HCEC 1CT (cell line): ENCODE results near the gene IQGAP3.

Experiments
- DNase-seq: peaks from one replicate; pipeline ENCODE4 v3.0.0-alpha.2; 2017

The IQGAP3 gene

DNA sequence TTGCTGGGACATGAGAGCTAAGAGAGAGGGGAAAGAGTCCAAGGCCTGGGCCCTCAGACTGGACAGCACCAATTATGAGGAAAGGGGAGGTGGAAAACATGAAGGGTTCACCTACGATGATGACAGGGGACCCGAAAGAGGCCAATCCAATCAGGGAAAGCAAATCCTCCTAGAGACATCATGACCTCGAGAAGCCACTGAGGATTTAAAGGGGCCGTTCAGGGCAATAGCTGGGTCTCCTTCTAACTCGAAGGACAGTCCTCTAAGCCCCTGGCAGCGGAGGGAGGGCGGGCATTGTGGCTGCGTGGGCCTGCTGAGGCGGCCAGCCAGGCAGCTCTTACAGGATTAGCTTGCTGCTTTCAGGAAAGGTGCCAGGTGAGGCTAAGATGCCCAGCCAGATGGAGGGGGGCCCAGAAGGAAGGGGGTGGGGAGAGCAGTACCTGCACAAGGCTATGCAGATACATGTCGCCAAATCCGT, 79.2 kb downstream of the IQGAP3 start:
- no peak for DNase-seq

DNA sequence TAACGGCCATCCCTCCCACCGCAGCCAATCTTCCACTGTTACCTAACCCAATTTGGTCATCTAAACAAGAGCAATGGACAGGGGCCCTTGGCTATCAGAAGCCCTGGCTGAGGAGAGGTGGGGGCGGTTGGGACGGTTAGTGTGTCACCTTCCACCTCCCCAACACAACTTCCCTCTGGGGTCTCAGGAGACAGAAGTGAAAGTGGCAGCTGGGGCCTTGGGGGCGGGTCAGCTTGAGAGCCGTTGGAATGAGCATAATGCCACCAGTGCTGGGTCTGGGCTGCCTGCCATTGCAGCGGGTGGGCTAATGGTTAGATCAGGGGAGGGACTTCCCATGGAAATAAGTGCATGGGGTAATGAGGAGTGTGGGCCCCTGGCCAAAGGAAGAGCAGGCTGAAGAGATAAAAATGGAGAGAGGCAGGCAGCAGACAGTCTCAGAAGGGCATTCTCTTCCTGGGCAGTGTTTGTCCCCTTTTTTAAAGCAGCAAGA, 79.7 kb downstream of the IQGAP3 start:
- DNase-seq: no peak

DNA sequence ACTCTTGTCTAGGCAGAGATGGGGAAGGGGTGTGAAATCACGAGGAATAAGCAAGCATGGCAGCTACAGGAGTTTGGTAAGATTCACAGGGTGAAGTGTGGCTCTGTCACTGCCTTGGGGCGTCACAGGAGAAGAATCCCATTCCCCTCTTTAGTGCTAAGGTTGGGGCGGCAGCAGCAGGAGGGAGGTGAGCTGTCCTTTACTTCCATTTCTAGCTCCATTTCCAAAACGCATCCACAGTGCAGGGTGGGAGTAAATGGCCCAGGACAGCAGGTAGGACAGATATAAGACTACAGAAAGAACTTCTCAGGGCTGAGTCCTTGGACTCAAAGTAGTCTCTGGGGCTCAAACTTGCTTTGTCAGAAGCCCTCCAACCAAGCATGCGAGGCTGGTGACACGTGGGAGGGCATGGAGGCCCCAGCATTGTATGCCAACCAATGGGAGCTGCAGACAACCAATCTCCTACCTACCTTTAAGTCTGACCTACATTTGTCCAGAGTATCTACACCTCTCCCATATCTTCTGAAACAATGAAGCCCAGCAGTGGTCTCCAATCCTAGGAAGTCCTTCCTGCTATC, 80.3 kb downstream of the IQGAP3 start:
- no peak for DNase-seq

DNA sequence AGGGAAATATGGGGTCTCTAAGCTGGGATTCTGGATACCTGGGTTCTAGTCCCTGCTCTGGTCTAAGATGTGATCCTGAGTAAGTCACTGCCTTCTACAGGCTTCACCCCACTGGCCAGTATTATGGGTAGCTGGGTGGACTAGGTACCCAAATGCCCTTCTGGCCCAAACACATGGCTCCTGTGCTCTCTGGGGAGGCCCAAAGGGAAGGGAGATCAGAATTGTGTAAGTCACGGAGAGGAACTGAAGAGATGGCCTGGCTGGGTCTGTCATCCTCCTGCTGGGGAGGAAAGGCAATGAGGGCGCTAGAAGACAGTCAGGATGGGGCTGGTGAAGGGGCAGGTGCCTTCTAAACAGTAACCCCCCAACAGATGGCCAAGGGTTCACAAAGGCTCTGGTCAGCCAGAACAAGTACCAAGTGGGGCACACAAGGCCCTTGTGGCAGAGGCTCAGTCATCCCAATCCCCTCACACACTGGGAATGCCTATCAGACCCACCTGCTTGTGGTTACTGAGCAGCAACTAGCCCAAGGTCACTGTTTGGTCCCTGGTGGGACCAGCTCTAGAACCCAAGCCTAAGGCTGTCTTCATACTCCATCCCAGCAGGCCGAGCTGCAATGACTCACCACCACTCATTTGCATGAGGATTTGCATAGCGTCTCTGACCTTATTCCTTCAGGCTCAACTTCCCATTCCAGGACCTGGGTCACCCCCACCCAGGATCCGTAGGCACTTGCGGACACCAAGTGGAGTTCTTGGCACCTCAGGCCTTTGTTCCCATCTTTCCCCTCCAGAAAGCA, 81.0 kb downstream of the IQGAP3 start:
- no peak for DNase-seq

DNA sequence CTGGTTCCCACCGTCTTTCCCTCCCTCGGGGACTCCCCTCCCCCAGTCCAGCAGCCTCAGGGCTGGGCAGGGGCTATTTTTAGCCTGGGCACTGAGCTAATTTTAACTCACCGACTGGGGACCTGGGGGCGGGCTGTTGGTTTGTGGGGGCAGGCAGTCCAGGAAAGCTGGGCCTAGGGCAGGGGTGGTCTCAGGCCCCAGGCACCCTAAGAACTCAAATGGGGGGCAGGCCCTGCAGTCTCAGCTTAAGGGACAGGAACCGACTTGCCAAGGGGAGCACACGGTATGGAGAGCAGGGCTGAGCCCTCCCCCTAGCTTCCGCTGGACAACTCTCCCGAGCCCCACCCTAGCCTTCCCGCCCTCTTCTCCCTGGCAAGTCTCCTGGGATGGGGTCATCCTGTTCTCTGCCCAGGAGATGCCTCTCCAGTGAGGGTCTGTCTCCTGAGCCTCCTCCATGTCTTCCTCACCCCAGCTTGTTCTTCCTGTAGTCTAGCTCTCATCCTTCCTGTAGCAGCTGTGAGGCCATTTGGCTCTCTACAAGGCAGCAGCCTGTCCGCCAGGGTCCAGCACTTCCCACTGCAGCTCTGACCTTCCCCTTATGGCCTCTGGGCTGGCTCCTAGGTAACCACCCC, 81.8 kb downstream of the IQGAP3 start:
- no peak for DNase-seq

DNA sequence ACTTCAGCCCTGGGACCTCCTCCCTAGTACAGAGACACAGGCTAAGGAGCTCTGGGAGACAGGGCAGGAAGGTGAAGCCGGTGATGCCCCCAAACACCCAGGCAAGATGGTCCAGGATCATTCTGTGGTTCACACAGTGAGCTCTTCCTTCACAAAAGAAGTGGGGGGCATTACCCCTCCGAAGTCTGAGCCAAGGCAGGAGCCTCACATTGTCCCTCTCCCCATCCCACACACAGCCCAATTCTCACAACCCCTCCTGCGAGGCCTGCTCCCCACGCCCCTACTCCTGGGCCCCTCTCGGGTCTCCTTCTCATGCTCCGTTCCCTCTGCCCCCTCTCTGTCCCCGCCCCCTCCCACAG, 82.5 kb downstream of the IQGAP3 start:
- no peak for DNase-seq

DNA sequence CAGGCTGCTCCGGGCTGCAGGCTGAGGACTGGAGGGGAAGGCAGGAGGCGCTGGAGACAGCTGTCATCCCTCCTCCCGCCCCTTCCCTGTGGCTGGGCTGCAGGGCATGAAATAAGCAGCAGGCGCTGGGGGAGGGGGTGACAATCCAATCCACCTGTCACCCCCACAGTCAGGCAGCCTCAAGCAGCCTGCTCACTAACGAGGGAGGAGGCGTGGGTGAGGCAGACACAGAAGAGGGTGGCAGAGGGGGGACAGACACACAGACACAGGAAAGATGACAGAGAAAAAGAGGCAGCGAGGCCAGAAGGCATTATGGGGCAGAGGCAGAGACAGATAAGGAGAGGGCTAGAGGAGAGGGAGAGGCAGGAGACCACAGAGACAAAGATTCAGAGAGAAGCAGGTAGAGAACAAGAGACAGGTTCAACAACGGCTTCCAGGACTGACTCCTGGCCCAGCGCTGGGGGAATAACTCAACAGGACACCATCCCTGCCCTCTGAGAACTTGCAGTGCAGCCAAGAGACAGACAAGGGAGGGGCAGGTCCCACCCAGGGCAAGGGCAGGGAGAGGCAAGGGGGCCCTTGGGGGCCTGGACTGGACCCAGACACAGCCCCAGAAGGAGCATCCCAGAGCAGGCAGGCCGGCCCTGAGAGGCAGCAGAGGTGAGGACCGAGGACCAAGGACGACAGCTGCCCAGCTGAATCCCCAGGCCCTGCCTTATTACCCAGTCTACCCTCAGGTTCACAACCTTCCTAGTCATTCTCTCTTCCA, 83.0 kb downstream of the IQGAP3 start:
- DNase-seq: no peak

DNA sequence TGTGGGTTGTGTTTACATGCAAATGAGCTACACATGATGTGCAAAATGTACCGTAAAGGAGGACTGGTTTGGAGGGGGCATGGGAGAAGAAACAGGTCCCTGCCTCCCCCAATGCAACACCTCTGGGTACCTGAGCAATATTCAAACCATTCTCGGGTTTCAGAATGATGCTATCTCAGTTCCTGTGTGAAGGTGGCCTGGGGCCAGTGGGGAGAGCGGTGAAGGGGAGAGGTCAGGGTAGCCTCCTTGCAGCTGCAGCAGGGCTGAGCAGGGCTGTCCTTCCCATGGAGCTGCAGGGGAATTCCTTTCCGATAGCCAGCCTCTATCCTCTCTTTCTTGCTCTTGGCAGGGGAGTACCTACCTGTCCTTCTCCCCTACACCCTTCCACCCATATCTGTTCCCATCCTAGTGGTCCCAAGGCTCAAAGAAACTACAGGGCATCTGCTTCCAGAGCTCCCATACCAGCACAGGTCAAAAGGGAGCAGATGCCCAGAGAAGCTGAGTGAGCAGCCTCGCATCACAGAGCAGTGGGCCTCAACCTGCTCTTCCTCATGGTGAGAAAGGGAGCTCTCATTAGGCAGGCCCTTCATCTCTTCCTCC, 83.7 kb downstream of the IQGAP3 start:
- no peak for DNase-seq

DNA sequence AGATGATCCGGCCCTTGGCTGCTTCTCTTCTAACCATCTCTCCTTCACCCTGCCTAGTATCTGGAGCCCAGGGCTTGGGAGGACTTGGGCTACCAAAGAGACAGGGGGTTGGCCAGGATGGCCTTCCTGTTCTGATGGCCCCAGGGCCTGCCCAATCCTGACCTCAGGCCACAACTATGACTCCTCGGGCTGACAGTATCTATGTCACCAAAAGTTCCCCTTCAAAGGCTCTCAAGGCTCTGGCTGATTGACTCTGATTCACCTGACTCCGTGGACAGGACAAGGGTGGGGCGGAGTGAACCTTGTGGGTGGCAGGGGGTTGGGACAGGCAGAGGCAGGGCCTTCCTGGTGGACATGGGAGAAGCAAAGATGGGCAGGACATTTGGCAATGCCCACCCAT, 84.5 kb downstream of the IQGAP3 start:
- DNase-seq: no peak

DNA sequence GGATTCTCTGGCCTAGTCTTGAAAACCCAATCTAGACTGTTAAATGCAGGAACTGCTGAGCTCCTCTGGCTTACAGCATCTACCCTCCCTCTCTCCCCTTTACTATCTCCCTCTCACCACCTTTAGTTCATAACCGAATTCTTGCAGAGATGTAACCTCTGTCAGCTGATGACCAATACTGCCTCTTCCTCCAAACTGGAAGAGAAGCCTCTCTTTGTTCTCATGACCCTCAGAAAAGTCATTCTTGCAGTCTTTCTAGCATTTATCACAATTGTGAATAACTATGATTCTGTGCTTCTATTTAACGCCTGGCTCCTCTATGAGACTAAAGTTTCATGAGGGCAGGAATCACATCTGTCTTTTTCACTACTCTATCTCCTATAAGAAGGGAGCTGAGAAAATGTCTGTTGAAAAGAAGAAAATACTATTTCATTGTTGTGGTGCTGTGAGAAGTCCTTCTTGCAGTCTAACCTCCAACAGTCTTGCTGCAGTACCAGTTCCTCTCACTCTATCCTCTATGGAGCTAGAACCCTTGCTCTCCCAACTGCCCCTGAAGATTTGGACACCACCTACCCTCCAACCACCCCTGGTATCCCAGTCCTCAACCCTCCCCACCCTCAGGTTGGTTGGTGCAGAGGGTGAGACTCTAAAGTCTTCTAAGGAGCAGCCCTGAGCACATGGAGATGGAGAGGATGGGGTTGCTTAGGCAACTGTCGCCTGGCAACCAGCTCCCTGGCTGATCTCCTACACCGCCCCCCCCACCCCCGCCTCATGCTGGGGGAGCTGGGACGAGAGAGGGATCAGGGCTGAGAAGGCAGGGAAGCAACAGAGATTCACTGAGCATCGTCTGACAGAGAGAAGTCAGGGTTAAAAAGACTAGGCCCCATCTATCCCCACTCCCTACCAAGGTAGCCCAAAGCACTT, 85.7 kb downstream of the IQGAP3 start:
- no peak for DNase-seq

DNA sequence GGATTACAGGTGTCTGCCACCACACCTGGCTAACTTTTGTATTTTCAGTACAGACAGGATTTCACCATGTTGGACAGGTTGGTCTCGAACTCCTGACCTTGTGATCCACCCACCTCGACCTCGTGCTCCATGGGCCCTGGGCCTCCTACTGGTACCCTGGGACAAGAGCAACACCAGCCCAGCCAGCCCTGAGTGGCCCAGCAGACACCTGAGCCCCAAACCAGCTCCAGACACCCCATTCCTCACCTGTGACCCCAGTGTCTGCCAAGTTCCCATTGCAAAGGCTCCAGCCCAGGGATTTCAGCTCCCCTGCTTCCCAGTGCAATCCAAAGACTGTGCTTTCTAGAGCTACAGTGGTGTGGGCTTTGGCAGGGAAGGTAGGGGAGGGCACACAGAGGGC, 86.4 kb downstream of the IQGAP3 start:
- DNase-seq: no peak

DNA sequence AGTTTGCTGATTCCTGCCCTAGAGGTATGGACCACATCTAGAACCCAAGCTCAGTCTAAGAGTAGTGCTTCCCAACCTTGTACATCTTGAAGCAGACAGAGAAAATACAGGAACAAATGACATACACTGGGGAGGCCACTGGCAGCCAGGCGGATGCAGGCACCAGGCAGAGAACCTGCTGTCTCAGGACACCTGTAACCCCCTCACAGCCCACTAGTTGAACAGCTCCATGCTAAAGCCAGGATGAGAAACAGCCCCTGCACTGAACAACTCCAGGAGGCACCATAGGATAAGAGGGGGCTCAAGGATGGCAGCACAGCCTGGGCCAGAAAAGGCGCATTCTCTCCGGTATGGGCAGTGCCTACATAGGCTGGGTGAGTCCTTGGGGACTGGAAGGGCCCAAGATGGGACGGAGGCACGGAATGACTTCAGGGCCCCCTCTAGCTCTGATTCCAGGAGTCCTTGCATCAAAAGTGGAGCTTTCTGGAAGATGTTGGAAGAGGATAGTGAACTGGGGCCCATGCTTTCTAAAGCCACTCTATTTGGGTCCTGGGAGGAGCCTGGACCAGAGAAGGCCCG, 87.8 kb downstream of the IQGAP3 start:
- DNase-seq: no peak

DNA sequence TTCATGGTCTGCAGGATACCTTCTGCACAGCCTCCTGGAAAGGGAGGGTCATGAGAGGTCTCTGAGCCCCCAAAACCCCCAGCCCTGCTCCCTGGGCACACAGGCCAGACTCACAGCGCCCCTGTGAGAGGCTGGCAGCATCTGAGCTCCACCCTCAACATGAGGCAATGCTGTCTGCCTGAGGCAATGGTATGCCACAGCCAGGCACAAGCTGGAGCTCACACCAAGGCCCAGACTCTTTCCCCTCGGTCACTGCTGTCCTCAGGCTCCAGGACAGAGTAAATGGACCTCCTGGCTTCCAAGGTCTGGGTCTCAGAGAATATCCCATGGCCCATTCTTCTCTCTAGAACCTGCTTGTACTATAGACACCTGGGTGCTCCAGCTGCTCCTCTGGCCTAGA, 89.0 kb downstream of the IQGAP3 start:
- no peak for DNase-seq

DNA sequence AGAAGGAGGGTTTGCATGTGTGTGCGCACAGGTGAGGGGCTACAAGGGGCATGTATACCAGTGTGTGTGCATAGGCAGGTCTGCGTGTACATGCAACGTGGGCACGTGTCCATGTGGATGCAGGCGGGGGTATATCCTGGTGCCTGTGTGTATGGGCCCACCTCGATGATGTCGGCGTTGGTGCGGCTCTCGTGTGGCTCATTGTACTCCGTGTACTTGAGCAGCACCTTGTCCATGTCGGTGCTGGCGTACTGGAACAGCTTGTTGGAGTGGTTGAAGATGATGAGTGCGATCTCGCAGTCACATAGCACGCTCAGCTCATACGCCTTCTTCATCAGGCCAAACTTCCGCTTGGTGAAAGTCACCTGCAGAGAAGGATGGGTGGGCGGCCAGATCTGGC, 90.1 kb downstream of the IQGAP3 start:
- no peak for DNase-seq

DNA sequence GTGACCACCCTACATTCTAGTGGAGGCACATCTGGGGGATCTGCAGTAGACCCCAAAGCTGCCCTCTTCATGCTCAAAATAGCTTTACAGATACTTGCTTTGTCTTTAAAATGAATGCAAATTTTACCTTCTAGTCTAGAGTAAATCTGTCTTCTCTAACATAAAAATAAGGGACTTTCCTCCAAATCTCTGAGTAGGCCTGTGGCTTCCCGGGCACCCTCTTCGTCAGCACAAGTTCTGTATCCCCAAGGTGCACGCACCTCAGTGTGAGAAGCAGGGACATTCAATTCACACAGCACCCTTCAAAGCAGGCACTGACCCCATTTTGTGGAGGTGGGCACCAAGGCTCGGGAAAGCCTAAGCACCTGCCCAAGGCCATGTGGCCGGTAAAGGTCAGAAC, 90.8 kb downstream of the IQGAP3 start:
- DNase-seq: no peak

DNA sequence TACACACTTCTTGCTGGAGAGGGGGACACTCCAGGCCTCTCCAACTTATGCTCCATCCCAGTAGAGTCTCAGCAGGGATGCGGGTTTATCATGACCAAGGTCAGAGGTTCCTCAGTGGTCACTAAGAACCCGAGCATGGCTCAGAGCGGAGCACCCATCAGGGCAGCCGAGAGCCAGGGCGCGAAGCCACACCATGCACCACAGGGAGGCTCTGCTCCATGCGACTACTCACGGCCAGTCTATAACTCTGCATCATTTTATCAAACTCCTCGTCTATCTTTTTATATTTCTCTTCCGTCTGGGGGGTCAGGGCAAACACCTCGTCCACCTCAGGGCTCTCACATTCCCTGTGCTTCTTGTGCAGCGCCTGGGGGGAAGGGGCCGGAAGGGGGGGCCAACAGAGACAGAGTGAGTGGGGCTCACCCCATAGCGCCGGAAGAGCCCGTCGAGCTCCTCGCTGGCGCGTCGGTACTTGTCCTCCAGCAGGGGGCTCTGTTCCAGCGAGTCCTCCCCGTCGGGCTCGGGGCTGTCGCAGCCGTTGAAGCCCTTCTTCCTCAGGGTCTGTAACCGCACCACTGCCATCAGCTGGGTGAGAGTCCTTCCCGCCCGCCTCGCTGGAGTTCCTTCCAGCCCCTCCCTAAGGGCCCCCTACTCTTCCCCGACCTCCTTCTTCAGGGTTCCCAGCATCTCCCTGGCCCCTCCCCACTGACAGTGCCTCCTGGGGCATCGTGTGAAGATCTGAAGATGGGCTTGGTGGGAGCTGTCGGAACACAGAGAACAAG, 91.8 kb downstream of the IQGAP3 start:
- DNase-seq: peak; percentile 33

DNA sequence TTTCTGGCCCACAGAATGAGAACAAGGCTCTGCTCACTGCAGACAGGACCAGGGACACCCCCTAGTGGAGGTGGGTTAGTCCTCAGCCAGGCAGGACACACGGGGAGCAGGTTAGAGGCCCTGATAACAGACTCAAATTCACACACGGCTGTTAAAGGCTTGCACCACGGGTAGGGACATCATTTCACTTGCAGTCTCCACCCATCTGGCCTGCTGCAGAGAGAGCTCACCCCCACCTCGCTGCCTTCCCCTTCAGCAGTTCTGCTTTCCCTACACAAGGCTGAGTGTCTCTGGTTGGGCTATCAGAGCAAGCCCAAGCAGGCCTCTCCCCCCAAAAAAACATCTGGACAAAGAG, 92.4 kb downstream of the IQGAP3 start:
- DNase-seq: no peak

DNA sequence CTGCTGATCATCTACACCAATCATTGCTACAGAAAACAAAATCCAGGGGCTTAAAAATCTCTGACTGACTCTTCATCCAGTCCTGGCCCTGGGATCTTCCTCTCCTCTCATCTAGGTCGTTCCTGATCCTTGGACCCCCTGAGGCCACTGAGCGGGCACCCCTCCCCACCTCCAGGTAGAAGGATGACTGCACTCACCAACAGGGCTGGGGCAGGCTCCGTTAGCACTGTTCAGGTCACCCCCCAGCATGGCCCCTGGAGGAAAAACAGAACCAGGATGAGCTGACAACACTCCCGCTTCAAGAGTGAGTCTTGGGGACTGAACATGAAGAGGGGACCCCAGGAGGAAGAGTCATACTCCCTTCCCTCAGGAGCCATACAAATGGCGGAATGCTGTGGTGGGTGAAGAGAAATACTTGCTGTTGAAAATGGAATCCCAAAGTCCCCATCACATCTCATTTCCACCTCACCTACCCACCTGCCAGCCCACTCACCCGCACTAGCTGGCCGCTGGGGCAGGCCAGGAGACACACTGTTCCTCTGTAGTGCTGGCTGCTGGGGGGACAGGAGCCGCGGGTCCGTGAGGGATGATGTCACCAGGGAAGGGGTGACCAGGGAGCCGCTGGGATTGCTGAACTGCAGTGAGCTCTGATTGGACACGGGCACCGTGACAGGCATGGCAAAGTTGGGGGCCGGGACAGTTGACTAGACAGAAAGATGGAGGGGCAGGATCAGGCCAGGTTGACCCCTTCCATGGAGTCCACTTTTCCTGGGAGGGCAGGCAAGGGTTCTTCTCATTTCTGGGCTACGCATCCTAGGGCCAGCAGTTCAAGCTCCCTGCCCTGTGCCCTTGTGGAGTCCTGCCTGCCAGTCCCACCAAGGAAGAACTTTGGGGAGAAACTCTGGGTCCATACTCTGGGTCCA, 93.0 kb downstream of the IQGAP3 start:
- DNase-seq: no peak

DNA sequence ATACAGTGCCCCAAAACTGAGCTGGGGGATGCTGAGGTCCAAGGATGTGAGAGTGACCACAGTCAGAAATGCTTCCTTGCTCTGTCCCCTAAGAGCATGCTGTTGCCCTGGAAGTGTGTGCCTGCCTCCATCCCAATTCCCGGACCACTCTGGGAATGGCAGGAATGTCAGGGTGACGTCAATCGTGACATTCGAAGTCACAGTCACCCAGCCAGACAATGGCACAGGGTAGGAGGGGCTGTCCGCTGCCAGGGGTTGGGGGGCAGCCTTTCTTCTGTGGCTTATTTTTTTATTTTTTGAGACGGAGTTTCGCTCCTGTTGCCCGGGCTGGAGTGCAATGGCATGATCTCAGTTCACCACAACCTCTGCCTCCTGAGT, 94.1 kb downstream of the IQGAP3 start:
- no peak for DNase-seq
